GM20000 (cell line): ENCODE results near the gene AFTPH.

Experiments used
- DNase-seq: peaks from one replicate; pipeline ENCODE4 v3.0.0; 2012; ENCODE audit warnings: low spot score
- TF ChIP-seq, protein P1 (sequence below): IDR thresholded peaks from 2 replicates; pipeline ENCODE4 v1.5.1; 2012; ENCODE audit warnings: mild to moderate bottlenecking, control low read depth; ENCODE audit errors: extremely low read depth, missing control alignments

Gene AFTPH

DNA sequence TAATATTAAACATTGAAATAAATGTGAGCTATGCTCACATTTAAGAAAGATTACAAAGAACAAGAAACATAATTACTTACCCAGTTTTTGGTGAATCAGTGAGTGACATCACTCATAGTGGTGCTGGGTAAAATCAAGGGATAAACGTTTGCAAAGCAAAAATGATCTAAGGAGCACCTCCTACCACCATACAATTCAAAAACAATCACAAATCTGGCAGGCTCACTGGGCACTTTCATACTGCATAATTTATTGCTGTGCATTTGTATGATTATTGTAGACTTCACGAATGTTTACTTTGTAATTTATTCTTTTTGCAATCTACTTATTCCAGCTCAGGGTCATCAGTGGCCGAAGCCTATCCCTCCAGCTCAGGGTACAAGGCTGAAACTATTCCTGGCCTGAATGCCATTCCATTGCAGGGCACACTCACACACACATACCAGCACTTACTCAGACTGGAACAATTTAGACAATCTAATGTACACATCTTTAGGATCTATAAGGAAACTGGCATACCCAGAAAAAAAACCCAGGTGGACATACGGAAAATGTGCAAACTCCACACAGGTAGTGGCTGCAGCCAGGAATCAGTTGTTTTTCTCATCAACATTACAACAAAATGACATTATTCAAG lies 34.4 kb downstream of the AFTPH start:
- DNase-seq: no peak
- TF ChIP-seq, protein P1, sequence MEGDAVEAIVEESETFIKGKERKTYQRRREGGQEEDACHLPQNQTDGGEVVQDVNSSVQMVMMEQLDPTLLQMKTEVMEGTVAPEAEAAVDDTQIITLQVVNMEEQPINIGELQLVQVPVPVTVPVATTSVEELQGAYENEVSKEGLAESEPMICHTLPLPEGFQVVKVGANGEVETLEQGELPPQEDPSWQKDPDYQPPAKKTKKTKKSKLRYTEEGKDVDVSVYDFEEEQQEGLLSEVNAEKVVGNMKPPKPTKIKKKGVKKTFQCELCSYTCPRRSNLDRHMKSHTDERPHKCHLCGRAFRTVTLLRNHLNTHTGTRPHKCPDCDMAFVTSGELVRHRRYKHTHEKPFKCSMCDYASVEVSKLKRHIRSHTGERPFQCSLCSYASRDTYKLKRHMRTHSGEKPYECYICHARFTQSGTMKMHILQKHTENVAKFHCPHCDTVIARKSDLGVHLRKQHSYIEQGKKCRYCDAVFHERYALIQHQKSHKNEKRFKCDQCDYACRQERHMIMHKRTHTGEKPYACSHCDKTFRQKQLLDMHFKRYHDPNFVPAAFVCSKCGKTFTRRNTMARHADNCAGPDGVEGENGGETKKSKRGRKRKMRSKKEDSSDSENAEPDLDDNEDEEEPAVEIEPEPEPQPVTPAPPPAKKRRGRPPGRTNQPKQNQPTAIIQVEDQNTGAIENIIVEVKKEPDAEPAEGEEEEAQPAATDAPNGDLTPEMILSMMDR: no peak

DNA sequence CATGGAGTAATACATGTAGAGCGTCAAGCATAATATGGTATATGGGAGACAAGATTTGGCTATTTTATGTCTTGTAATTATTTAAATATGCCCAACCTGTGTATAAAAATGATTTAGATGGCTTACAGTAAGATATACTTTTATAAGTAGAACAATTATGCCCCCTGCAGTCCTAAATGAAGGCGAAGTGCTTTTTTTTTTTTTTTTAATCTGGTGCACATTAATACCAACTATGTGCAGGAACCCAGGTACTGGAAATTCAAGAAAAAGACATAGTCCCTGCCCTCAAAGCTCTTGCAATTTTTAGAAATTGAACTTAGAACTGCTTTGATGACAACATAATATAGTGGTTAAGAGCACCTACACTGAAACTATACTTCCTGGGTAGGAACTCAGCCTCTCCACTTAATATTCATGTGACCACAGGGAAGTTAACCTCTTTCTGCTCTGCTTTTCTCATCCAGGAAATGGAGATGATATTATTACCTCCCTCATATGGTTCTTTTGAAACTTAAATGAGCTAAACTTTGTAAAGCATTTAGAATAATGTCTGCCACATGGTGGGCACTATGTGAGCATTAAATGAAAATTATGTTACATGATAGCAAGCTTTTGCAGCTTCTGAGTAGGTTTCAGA lies 38.1 kb downstream of the AFTPH start:
- no peak for DNase-seq
- TF ChIP-seq, protein P1: no peak

DNA sequence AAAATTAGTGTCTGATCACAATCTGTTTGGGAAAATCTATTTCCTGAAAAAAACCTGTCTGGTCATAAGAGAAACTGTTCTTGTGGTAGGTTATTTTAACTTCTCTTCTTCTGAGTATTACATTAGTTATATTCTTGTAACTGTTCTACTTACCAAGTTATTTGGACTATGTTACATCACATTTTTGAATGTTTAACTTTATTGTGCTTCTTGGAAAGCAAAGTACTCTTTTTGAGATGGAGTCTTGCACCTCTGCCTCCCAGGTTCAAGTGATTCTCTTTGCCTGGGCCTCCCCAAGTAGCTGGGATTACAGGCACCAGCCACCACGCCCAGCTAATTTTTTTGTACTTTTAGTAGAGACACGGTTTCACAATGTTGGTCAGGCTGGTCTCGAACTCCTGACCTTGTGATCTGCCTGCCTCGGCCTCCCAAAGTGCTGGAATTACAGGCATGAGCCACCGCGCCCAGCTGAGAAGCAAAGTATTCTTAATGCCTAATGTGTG lies 39.4 kb downstream of the AFTPH start:
- no peak for DNase-seq
- TF ChIP-seq, protein P1: no peak

DNA sequence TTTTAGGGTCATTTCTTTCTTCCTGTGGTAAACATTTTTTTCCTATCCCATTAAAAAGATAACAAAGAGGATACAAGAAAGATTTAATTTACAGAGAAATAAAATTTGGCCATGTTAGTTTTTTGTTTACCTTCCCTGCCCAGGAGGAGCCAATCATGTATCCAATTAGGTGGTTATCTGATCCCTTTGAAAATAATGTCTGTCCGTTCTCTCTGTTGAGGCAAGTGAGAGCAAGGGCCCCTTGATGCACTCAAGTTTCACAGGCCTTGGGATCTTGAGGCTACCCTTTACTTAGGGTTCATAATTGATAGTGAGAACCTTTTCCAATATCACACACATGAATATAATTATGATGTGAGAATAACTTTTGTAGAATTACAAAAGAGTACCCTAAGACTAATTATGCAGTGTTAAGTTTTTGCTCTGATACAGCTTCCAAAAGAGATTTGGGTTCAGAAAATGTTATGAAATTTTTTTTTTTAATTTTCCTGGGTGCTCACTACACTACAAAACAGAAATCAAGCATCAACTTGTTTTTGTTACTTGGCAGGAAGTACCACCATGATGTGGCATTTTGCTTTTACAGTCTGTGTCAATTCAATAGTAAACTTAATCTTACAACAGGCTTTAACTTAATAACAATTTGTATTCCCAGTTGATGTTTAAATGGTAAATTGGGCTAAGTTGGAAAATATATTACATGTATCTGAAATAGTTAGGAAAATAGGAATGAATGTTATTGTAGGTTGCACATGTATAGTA lies 42.0 kb downstream of the AFTPH start:
- no peak for DNase-seq
- TF ChIP-seq, protein P1: no peak

DNA sequence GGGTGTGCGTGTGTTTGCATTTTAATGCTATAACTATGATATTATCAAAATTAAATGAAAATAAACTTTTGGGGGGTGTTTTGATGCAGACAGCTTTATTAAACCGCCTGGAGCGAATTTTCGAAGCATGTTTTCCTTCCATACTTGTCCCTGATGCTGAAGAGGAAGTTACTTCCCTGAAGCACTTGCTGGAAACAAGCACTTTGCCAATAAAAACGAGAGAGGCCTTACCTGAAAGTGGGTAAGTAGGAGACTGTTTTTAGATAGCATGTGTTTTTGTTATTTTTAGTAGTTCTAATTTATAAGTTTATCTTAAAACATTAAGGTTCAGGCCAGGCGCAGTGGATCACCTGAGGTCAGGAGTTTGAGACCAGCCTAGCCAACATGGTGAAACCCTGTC lies 43.3 kb downstream of the AFTPH start:
- TF ChIP-seq, protein P1: no peak
- no peak for DNase-seq

DNA sequence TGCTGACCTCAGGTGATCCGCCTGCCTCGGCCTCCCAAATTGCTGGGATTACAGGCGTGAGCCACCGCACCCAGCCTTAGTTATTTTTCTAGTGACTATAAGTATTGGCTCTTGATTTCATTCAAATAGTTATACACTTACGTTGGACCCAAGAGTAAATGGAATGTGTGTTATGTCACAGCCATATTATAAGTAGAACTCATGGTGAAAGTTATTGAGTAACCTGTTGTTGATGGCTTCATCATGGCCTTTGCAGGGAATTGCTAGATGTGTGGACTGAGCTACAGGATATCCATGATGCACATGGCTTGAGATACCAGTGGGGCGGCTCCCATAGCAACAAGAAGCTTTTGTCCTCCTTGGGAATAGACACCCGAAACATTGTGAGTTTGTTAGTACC lies 44.7 kb downstream of the AFTPH start:
- no peak for DNase-seq
- TF ChIP-seq, protein P1: no peak

DNA sequence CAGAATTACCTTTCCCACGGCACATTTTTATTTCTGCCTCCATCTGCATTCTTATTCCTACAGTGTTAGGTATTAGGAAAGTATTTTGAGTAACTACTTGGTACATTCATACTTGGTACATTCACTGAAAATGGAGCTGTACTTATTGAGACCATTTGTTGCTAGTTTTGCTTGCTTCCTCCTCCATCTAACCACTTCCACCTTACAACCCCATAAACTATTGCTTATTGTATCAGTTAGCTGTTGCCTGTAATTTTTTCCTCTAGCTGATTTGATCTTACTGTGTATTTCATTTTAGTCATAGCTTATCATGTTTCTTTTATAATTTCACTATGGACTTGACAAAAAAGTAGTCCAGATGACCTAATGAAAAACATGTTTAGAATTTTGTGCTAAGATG lies 50.7 kb downstream of the AFTPH start:
- TF ChIP-seq, protein P1: no peak
- no peak for DNase-seq
